Stimulated activated CD8-positive, alpha-beta memory T cell treated with anti-CD3 and anti-CD28 coated beads, Interleukin-4, amount 100 ng/mL, for 1 hour (primary cell): Measurements from ENCODE around the gene PRLH.

Experiments
- DNase-seq, 2 donors: peaks; one replicate each; pipeline ENCODE4 v3.0.0-alpha.2; 2020; ENCODE audit warnings: low read depth in 2 of 2, low spot score in 1 of 2

Gene PRLH

GRCh38 chr2:237563816-237564215 is 2.6 kb upstream of the PRLH start:
- no peak for DNase-seq

GRCh38 chr2:237564526-237565131 is 1.7 kb upstream of the PRLH start:
- no peak for DNase-seq

GRCh38 chr2:237565974-237566373 is 400 bp upstream of the PRLH start:
- DNase-seq, result no peak

GRCh38 chr2:237567276-237568029 is 1.1 kb downstream of the PRLH start:
- DNase-seq, result no peak

- no peak for DNase-seq
These were observed 1.8 kb downstream of the PRLH start for GRCh38 chr2:237568121-237568660.

- DNase-seq, result no peak
These were observed 2.7 kb downstream of the PRLH start for GRCh38 chr2:237569041-237569440.

- no peak for DNase-seq
These were observed 3.5 kb downstream of the PRLH start for GRCh38 chr2:237569896-237570295.

GRCh38 chr2:237570776-237571335 is 4.5 kb downstream of the PRLH start:
- no peak for DNase-seq

- DNase-seq, result no peak
These were observed 5.2 kb downstream of the PRLH start for GRCh38 chr2:237571551-237571950.

GRCh38 chr2:237572021-237572741 is 5.8 kb downstream of the PRLH start:
- peak; percentile 76 for DNase-seq

- DNase-seq, result no peak
These were observed 6.3 kb downstream of the PRLH start for GRCh38 chr2:237572742-237573101.

- DNase-seq, result no peak
These were observed 7.5 kb downstream of the PRLH start for GRCh38 chr2:237573721-237574415.

GRCh38 chr2:237574467-237574866 is 8.1 kb downstream of the PRLH start:
- DNase-seq, result no peak

- no peak for DNase-seq
These were observed 8.8 kb downstream of the PRLH start for GRCh38 chr2:237574894-237575868.

GRCh38 chr2:237575869-237576862 is 9.8 kb downstream of the PRLH start:
- no peak for DNase-seq

GRCh38 chr2:237576974-237577373 is 10.6 kb downstream of the PRLH start:
- DNase-seq, result no peak

- no peak for DNase-seq
These were observed 11.1 kb downstream of the PRLH start for GRCh38 chr2:237577458-237577857.

GRCh38 chr2:237577956-237578870 is 11.8 kb downstream of the PRLH start:
- DNase-seq, result no peak
